SU-DHL-6 (cell line): ENCODE measurements around the gene IARS2.

Experiments used
- H2AFZ ChIP-seq: fragments of 200-600 bp; sonication (generic); 2 replicates; pipeline ENCODE4 v1.6.1; 2014; ENCODE audit warnings: low read depth, mild to moderate bottlenecking, moderate library complexity, mixed read lengths, antibody characterized with exemption, low read length; ENCODE audit not compliant: severe bottlenecking
- H3F3A ChIP-seq: fragments of 200-600 bp; shearing (Covaris generic); 2 replicates; pipeline ENCODE4 v1.6.0; 2016; ENCODE audit warnings: antibody characterized with exemption, mild to moderate bottlenecking; ENCODE audit not compliant: insufficient read depth
- H3K27ac ChIP-seq: fragments of 200-600 bp; sonication (generic); 2 replicates; pipeline ENCODE4 v1.5.1; 2016; ENCODE audit warnings: low read depth, mild to moderate bottlenecking, low read length, moderate library complexity, mixed read lengths
- H3K27me3 ChIP-seq: fragments of 200-600 bp; sonication (generic), shearing (Covaris generic); 2 replicates; pipeline ENCODE4 v1.6.0; 2014; ENCODE audit warnings: mild to moderate bottlenecking, low read length
- H3K36me3 ChIP-seq: fragments of 200-600 bp; sonication (generic); 2 replicates; pipeline ENCODE4 v1.6.1; 2014; ENCODE audit warnings: mild to moderate bottlenecking, low read length, mixed read lengths
- H3K4me2 ChIP-seq: fragments of 300-600, 200-600 bp; shearing (Covaris generic), sonication (generic); 2 replicates; pipeline ENCODE4 v1.6.0; 2014; ENCODE audit warnings: low read length, low read depth, mild to moderate bottlenecking; ENCODE audit not compliant: poor library complexity, severe bottlenecking
- H3K4me3 ChIP-seq: fragments of 200-600 bp; sonication (generic); 2 replicates; pipeline ENCODE4 v1.5.1; 2014; ENCODE audit warnings: antibody characterized with exemption, low read length, mild to moderate bottlenecking, mixed read lengths; ENCODE audit not compliant: insufficient read depth, poor library complexity, severe bottlenecking
- H3K79me2 ChIP-seq: fragments of 200-600 bp; sonication (generic); 2 replicates; pipeline ENCODE4 v1.6.1; 2014; ENCODE audit warnings: mild to moderate bottlenecking, low read length, moderate library complexity; ENCODE audit not compliant: insufficient read depth
- H3K9ac ChIP-seq: fragments of 200-600 bp; sonication (generic); 2 replicates; pipeline ENCODE4 v1.7.0; 2014; ENCODE audit warnings: mild to moderate bottlenecking, low read length
- H3K9me2 ChIP-seq: fragments of 200-600 bp; sonication (generic); replicated peaks from 2 replicates; pipeline ENCODE4 v1.6.1; 2014; ENCODE audit warnings: low read length; ENCODE audit not compliant: insufficient read depth
- H3K9me3 ChIP-seq: fragments of 200-600 bp; sonication (generic); 2 replicates; pipeline ENCODE4 v1.6.1; 2014; ENCODE audit warnings: low read length, mixed read lengths; ENCODE audit not compliant: insufficient read depth
- H4K20me1 ChIP-seq: fragments of 200-600 bp; sonication (generic); 2 replicates; pipeline ENCODE4 v1.6.1; 2014; ENCODE audit warnings: low read depth, mild to moderate bottlenecking, antibody characterized with exemption, low read length, moderate library complexity, mixed read lengths
- EZH2phosphoT487 ChIP-seq: fragments of 200-600 bp; sonication (generic), shearing (Covaris generic); conservative IDR thresholded peaks from 2 replicates; pipeline ENCODE4 v1.6.1; 2018; ENCODE audit warnings: mild to moderate bottlenecking, antibody characterized with exemption, low read length, moderate library complexity, mixed read lengths
- TF ChIP-seq, protein P1 (sequence below): fragments of 200-600 bp; sonication (generic); IDR thresholded peaks from one replicate; pipeline ENCODE4 v1.5.1; 2017; ENCODE audit warnings: antibody characterized with exemption, mild to moderate bottlenecking, low read length, moderate library complexity; ENCODE audit not compliant: insufficient read depth, poor library complexity, severe bottlenecking

The IARS2 gene

DNA sequence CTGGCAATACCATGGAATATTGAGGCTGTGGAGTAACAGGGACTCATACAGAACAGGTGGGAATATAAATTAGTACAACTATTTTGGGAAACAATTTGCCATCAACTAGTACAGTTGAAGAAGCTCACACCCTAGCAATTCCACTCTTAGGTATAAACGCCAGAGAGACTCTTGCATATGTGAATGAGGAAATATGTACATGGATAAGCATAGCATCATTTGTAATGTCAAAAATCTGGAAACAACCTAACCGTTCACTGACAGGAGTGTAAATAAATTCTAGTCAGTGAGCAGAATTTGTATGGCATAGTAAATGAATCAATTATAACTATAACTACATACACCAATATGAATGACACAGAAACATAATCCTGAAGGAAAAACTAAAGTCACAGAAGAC is 94.6 kb downstream of the IARS2 start:
- Histone ChIP-seq H3K9me3 (no peaks in the 10 kb centered on the region), H4K20me1 (no peaks in the 10 kb centered on the region), H3K79me2 (no peaks in the 10 kb centered on the region), H3K4me2 (no peak overlapping the region), H3K27me3 (no peaks in the 10 kb centered on the region), H3K9me2 (no peaks in the 10 kb centered on the region), H2AFZ (no peak overlapping the region), H3K9ac (no peak overlapping the region), H3K4me3 (no peak overlapping the region), H3F3A (0 out of 2 replicates have a peak, but pooled peaks cover 7% of the 10 kb centered on the region), H3K27ac (no peak overlapping the region), H3K36me3 (peaks cover 33% of the 10 kb centered on the region; the same call in 1 of the 2 replicates)
- no peak for TF ChIP-seq EZH2phosphoT487
- TF ChIP-seq, protein P1, sequence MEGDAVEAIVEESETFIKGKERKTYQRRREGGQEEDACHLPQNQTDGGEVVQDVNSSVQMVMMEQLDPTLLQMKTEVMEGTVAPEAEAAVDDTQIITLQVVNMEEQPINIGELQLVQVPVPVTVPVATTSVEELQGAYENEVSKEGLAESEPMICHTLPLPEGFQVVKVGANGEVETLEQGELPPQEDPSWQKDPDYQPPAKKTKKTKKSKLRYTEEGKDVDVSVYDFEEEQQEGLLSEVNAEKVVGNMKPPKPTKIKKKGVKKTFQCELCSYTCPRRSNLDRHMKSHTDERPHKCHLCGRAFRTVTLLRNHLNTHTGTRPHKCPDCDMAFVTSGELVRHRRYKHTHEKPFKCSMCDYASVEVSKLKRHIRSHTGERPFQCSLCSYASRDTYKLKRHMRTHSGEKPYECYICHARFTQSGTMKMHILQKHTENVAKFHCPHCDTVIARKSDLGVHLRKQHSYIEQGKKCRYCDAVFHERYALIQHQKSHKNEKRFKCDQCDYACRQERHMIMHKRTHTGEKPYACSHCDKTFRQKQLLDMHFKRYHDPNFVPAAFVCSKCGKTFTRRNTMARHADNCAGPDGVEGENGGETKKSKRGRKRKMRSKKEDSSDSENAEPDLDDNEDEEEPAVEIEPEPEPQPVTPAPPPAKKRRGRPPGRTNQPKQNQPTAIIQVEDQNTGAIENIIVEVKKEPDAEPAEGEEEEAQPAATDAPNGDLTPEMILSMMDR: no peak

- H2AFZ ChIP-seq: no peak overlapping the region
- no peaks in the 10 kb centered on the region for H3K79me2 ChIP-seq
- no peak for TF ChIP-seq EZH2phosphoT487
- TF ChIP-seq, protein P1: peak; percentile 29
- H3F3A ChIP-seq: peaks cover 9% of the 10 kb centered on the region; the same call in 1 of the 2 replicates
- no peak overlapping the region for H3K4me2 ChIP-seq
- H3K36me3 ChIP-seq: peaks cover 39% of the 10 kb centered on the region
- no peaks in the 10 kb centered on the region for H4K20me1 ChIP-seq
- no peak overlapping the region for H3K9ac ChIP-seq
- no peaks in the 10 kb centered on the region for H3K27me3 ChIP-seq
- no peak overlapping the region for H3K27ac ChIP-seq
- no peaks in the 10 kb centered on the region for H3K9me3 ChIP-seq
- H3K4me3 ChIP-seq: no peak overlapping the region
- no peaks in the 10 kb centered on the region for H3K9me2 ChIP-seq
Measured at GRCh38 chr1:220189750-220190347, 95.9 kb downstream of the IARS2 start.

- TF ChIP-seq, protein P1: no peak
- no peak for TF ChIP-seq EZH2phosphoT487
- H4K20me1 ChIP-seq: no peaks in the 10 kb centered on the region
- H3F3A ChIP-seq: peaks cover 11% of the 10 kb centered on the region; the same call in 1 of the 2 replicates
- H3K27ac ChIP-seq: no peak overlapping the region
- no peak overlapping the region for H3K4me2 ChIP-seq
- H2AFZ ChIP-seq: no peak overlapping the region
- H3K4me3 ChIP-seq: no peak overlapping the region
- no peak overlapping the region for H3K9ac ChIP-seq
- H3K27me3 ChIP-seq: no peaks in the 10 kb centered on the region
- H3K79me2 ChIP-seq: no peaks in the 10 kb centered on the region
- peaks cover 46% of the 10 kb centered on the region for H3K36me3 ChIP-seq
- no peaks in the 10 kb centered on the region for H3K9me2 ChIP-seq
- no peaks in the 10 kb centered on the region for H3K9me3 ChIP-seq
Measured at GRCh38 chr1:220195701-220196100, 101.8 kb downstream of the IARS2 start.
